ENCODE measurements around the gene EGLN2. TPM values are rescaled to one million over a fixed set of nuclear protein-coding genes. Genes with fewer than 3 reads are reported as not detected.

The EGLN2 gene
- total and polyA plus RNA-seq, 9 of the 15 experiments (the other 6 are each of a cell fraction or from before 2014, with no cell fraction given), result 9.6 to 114 (median 71.0) TPM

DNA sequence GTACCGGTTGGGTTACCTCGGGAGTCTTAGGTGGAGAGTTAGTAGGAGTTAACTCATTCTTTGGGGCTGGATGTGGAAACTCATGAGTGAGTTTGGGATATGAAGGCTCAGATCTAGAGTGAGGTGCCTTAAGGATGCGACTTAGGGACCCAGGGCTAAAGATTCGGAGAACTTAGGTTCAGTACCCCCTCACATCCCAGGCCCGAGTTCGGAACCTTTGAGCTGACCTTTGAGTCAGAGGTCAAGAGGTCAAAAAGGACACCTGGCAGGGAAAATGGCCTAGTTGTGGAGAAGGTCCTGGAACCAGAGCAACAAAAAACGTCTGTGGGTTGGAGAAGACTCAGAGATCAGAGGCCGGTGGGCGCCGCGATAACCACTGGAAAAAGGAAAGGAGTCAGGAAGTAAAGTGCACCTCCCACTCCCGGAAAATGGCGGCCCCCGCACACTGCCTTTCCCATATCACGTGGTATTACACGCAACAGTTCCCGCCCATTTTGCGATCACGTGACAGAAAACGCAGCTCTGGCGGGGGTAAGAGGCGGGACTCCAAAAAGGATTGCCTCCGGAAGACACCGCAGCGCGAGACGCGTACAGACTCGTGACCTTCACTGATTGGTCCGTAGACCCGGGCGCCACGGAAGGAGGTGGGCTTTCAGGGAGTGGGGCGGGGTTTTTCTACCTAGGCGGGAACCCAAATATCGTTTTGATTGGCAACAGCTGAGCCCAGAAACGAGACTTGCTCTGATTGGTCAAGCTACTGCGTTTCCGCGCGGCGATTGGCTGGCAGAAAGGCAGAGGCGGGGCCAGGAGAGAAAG is 48.7 kb upstream of the EGLN2 start, which contains the start of gene ACTMAP (continued):
- TF ChIP-seq FOXP1 (CRISPR knock-in tag; IDR thresholded peaks at IDR 0.05), result no peak; the same call in 1 of the 2 replicates
- TF ChIP-seq, protein P1, sequence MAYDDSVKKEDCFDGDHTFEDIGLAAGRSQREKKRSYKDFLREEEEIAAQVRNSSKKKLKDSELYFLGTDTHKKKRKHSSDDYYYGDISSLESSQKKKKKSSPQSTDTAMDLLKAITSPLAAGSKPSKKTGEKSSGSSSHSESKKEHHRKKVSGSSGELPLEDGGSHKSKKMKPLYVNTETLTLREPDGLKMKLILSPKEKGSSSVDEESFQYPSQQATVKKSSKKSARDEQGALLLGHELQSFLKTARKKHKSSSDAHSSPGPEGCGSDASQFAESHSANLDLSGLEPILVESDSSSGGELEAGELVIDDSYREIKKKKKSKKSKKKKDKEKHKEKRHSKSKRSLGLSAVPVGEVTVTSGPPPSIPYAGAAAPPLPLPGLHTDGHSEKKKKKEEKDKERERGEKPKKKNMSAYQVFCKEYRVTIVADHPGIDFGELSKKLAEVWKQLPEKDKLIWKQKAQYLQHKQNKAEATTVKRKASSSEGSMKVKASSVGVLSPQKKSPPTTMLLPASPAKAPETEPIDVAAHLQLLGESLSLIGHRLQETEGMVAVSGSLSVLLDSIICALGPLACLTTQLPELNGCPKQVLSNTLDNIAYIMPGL (CRISPR knock-in tag; IDR thresholded peaks at IDR 0.05), result no peak
- TF ChIP-seq HNRNPL (IDR thresholded peaks at IDR 0.05; ENCODE audit: low read depth, low read length), result no peak
- TF ChIP-seq PHB2 (IDR thresholded peaks at IDR 0.05; ENCODE audit: low read depth), result no peak
- TF ChIP-seq MYNN (IDR thresholded peaks at IDR 0.05), result no peak
- TF ChIP-seq MYNN (CRISPR knock-in tag; IDR thresholded peaks at IDR 0.05), result no peak
- TF ChIP-seq, protein P2, sequence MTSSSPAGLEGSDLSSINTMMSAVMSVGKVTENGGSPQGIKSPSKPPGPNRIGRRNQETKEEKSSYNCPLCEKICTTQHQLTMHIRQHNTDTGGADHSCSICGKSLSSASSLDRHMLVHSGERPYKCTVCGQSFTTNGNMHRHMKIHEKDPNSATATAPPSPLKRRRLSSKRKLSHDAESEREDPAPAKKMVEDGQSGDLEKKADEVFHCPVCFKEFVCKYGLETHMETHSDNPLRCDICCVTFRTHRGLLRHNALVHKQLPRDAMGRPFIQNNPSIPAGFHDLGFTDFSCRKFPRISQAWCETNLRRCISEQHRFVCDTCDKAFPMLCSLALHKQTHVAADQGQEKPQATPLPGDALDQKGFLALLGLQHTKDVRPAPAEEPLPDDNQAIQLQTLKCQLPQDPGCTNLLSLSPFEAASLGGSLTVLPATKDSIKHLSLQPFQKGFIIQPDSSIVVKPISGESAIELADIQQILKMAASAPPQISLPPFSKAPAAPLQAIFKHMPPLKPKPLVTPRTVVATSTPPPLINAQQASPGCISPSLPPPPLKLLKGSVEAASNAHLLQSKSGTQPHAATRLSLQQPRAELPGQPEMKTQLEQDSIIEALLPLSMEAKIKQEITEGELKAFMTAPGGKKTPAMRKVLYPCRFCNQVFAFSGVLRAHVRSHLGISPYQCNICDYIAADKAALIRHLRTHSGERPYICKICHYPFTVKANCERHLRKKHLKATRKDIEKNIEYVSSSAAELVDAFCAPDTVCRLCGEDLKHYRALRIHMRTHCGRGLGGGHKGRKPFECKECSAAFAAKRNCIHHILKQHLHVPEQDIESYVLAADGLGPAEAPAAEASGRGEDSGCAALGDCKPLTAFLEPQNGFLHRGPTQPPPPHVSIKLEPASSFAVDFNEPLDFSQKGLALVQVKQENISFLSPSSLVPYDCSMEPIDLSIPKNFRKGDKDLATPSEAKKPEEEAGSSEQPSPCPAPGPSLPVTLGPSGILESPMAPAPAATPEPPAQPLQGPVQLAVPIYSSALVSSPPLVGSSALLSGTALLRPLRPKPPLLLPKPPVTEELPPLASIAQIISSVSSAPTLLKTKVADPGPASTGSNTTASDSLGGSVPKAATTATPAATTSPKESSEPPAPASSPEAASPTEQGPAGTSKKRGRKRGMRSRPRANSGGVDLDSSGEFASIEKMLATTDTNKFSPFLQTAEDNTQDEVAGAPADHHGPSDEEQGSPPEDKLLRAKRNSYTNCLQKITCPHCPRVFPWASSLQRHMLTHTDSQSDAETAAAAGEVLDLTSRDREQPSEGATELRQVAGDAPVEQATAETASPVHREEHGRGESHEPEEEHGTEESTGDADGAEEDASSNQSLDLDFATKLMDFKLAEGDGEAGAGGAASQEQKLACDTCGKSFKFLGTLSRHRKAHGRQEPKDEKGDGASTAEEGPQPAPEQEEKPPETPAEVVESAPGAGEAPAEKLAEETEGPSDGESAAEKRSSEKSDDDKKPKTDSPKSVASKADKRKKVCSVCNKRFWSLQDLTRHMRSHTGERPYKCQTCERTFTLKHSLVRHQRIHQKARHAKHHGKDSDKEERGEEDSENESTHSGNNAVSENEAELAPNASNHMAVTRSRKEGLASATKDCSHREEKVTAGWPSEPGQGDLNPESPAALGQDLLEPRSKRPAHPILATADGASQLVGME (CRISPR knock-in tag; IDR thresholded peaks at IDR 0.05), result peak; percentile 85; the same call in 1 of the 2 replicates
- TF ChIP-seq, protein P3, sequence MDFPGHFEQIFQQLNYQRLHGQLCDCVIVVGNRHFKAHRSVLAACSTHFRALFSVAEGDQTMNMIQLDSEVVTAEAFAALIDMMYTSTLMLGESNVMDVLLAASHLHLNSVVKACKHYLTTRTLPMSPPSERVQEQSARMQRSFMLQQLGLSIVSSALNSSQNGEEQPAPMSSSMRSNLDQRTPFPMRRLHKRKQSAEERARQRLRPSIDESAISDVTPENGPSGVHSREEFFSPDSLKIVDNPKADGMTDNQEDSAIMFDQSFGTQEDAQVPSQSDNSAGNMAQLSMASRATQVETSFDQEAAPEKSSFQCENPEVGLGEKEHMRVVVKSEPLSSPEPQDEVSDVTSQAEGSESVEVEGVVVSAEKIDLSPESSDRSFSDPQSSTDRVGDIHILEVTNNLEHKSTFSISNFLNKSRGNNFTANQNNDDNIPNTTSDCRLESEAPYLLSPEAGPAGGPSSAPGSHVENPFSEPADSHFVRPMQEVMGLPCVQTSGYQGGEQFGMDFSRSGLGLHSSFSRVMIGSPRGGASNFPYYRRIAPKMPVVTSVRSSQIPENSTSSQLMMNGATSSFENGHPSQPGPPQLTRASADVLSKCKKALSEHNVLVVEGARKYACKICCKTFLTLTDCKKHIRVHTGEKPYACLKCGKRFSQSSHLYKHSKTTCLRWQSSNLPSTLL (IDR thresholded peaks at IDR 0.05), result no peak
- no peak for TF ChIP-seq ZNF197 (CRISPR knock-in tag; IDR thresholded peaks at IDR 0.05; ENCODE audit: low read depth)
- TF ChIP-seq CHD4 (IDR thresholded peaks at IDR 0.05; ENCODE audit: insufficient read depth, insufficient replicate concordance, low read depth, low read length, poor library complexity, severe bottlenecking), result no peak
- peak; percentile 88 for TF ChIP-seq L3MBTL2 (IDR thresholded peaks at IDR 0.05)
- peak; percentile 52 for TF ChIP-seq CBFA2T3 (IDR thresholded peaks at IDR 0.05)

Data from K562 (cell line).